Lower leg skin (tissue), 4 donors: ENCODE results near the gene SPRED3. TPM values are rescaled to one million over a fixed set of nuclear protein-coding genes. Genes with fewer than 3 reads are reported as not detected.
A peak's percentile ranks its signal among the peaks of the same experiment; 100 is the strongest.

Experiments
- DNase-seq, 2 donors: peaks; one replicate each; pipeline ENCODE4 v3.0.0-alpha.2; 2019; ENCODE audit warnings: low spot score in 2 of 2
- H3K4me3 ChIP-seq: fragments of 200-600 bp; sonication (generic); 2 replicates; pipeline ENCODE4 v1.5.1; 2017; ENCODE audit warnings: mild to moderate bottlenecking, low read depth; ENCODE audit not compliant: poor library complexity, severe bottlenecking
- CTCF ChIP-seq, 3 donors: fragments of 450-650 bp; IDR thresholded peaks; one replicate each; pipeline ENCODE4 v1.5.1; 2016; ENCODE audit warnings: antibody characterized with exemption in 3 of 3, mild to moderate bottlenecking in 3 of 3, moderate library complexity in 2 of 3
- POLR2A ChIP-seq, 2 donors: fragments of 450-650 bp; IDR thresholded peaks; one replicate each; pipeline ENCODE4 v1.6.1; 2016 to 2017; ENCODE audit warnings: antibody characterized with exemption in 2 of 2, mild to moderate bottlenecking in 1 of 2, moderate library complexity in 1 of 2
- WGBS, 2 donors: methylation state at CpG; one replicate each; pipeline ENCODE4 v1.1.5; 2018; 5-methylcytosine and 5-hydroxymethylcytosine counted together
- intact Hi-C: fragments of 100-400 bp; cut with DNase I; formaldehyde crosslinking; loops from one replicate; pipeline ENCODE4 v1.15.0; 2023; ENCODE audit warnings: low total_unique reads
- total RNA-seq, 4 donors: library from RNA; depleted of rRNA; stranded (reverse); fragments of >200 nt; gene quantifications; one replicate each; pipeline ENCODE4 v1.1.0, GENCODE V29; 2016

SPRED3 gene
- total RNA-seq, 4 donors from 2014 or later, result 0.34 to 1.9 (median 1.1) TPM

DNA sequence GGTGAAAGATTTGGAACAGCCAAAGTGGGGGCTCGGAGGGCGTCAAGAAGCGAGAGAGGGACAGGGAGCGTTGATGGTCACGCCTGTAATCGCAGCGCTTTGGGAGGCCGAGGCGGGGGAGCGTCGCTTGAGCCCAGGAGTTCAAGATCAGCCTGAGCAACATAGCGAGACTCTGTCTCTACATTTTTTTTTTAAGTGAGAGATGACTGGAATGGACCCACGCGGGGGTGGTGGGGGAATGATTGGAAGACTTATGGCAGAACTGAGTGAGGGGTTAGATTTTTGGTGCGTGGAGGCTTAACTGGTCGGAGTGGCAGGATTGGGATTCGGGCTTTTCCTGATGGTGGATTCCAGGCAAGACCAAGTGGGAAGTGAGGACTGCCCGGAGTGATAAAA, 13.4 kb upstream of the SPRED3 start:
- DNase-seq, result no peak
- 1% methylated on average over 18 of the region's 18 CpGs for WGBS, 2 donors
- TF ChIP-seq CTCF (IDR thresholded peaks at IDR 0.05) (no peak), POLR2A (IDR thresholded peaks at IDR 0.05) (no peak)
- intact Hi-C loops, result no loop called here
- H3K4me3 ChIP-seq, result peak overlapping the region; percentile 83

DNA sequence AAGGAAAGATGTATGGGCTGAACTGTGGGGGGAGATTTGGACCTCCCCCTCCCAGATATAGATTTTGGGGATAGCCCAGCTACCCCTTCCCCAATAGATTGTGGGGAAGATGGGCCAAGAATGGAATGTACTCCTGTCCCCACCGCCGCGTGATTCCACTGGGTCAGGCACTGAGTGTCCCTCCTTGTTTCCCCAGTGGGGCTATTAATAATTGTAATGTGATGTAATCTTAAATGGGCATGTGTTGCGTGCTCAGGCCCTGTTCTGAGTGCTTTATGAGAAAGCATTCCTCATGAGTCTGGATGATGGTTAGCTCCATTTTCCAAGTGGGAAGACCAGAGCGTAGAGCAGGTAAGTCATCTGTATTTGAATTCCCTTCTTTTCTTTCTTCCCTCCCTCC, 12.7 kb upstream of the SPRED3 start:
- DNase-seq, result no peak
- intact Hi-C loops, result no loop called here
- no peak for TF ChIP-seq CTCF (IDR thresholded peaks at IDR 0.05)
- no peak for TF ChIP-seq POLR2A (IDR thresholded peaks at IDR 0.05)
- no peak overlapping the region for H3K4me3 ChIP-seq
- 56 to 72% methylated on average over 5 of the region's 5 CpGs for WGBS, 2 donors

- DNase-seq, result no peak
- H3K4me3 ChIP-seq, result no peak overlapping the region
- TF ChIP-seq CTCF (IDR thresholded peaks at IDR 0.05), result no peak
- no peak for TF ChIP-seq POLR2A (IDR thresholded peaks at IDR 0.05)
- intact Hi-C loops, result no loop called here
- WGBS, 2 donors, result 70 to 73% methylated on average over 3 of the region's 3 CpGs
These were observed 11.9 kb upstream of the SPRED3 start for GRCh38 chr19:38376576-38376975.

DNA sequence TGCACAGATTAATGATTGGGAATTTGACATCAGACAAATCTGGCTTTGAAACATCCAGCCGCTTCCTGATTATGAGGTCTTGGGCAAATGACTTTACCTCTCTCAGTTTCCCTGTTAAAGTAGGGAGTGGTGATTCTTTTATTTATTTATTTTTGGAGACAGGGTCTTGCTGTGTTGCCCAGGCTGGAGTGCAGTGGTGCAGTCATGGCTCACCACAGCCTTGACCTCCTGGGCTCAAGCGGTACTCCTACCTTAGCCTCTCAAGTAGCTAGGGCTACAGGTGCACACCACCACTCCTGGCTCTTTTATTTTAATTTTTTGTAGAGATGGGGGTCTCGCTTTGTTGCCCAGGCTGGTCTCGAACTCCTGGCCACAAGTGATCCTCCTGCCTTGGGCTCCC, 11.4 kb upstream of the SPRED3 start:
- H3K4me3 ChIP-seq, result no peak overlapping the region
- 96 to 99% methylated on average over 4 of the region's 4 CpGs for WGBS, 2 donors
- TF ChIP-seq CTCF (IDR thresholded peaks at IDR 0.05) (no peak), POLR2A (IDR thresholded peaks at IDR 0.05) (no peak)
- intact Hi-C loops, result no loop called here
- DNase-seq, result no peak

- no peak for TF ChIP-seq CTCF (IDR thresholded peaks at IDR 0.05)
- TF ChIP-seq POLR2A (IDR thresholded peaks at IDR 0.05), result no peak
- DNase-seq, result no peak
- H3K4me3 ChIP-seq, result no peak overlapping the region
- 90 to 97% methylated on average over 10 of the region's 10 CpGs for WGBS, 2 donors
- intact Hi-C loops, result no loop called here
These were observed 9.6 kb upstream of the SPRED3 start for GRCh38 chr19:38378866-38379265.

- 90 to 95% methylated on average over 9 of the region's 9 CpGs for WGBS, 2 donors
- no peak for DNase-seq
- intact Hi-C loops, result no loop called here
- no peak overlapping the region for H3K4me3 ChIP-seq
- no peak for TF ChIP-seq POLR2A (IDR thresholded peaks at IDR 0.05)
- TF ChIP-seq CTCF (IDR thresholded peaks at IDR 0.05), result no peak
These were observed 7.4 kb upstream of the SPRED3 start for GRCh38 chr19:38381138-38381537.
